Breast epithelium (tissue), 4 donors: ENCODE measurements around the gene ATP13A3. TPM values are rescaled to one million over a fixed set of nuclear protein-coding genes. Genes with fewer than 3 reads are reported as not detected.
"Not testable (repeated sequence)": the region's sequence is repeated elsewhere in the genome, so short reads cannot be mapped to it uniquely, and the experiment has no call there.

Source experiments
- DNase-seq, 2 donors: peaks; one replicate each; pipeline ENCODE4 v3.0.0-alpha.2; 2019; ENCODE audit warnings: low spot score in 2 of 2
- H3K27ac ChIP-seq, 2 donors: fragments of 200-600 bp; sonication (generic) in 1 of 2; one replicate each; pipeline ENCODE4 v1.5.1; 2016 to 2019; ENCODE audit warnings: mild to moderate bottlenecking in 1 of 2
- H3K27me3 ChIP-seq, 2 donors: fragments of 200-600 bp; sonication (generic) in 1 of 2; one replicate each; pipeline versions ENCODE4 v1.5.1 to v1.6.0; 2017 to 2019; ENCODE audit warnings: control low read depth in 1 of 2, mild to moderate bottlenecking in 1 of 2
- H3K36me3 ChIP-seq: fragments of 200-600 bp; one replicate; pipeline ENCODE4 v1.5.1; 2019
- H3K4me1 ChIP-seq, 2 donors: fragments of 200-600 bp; sonication (generic); one replicate each; pipeline ENCODE4 v1.5.1; 2016 to 2019; ENCODE audit warnings: control low read depth in 1 of 2
- H3K4me3 ChIP-seq, 3 donors: fragments of 200-600 bp; sonication (generic); 1 replicate in 2 of 3; 2 replicates in 1 of 3; pipeline ENCODE4 v1.5.1; 2016 to 2019; ENCODE audit warnings: mild to moderate bottlenecking in 3 of 3, moderate library complexity in 2 of 3
- H3K9me3 ChIP-seq, 2 donors: fragments of 200-600 bp; sonication (generic) in 1 of 2; one replicate each; pipeline ENCODE4 v1.5.1; 2016 to 2019; ENCODE audit warnings: control low read depth in 1 of 2
- POLR2A ChIP-seq: fragments of 450-650 bp; IDR thresholded peaks from one replicate; pipeline ENCODE4 v1.6.1; 2016; ENCODE audit warnings: antibody characterized with exemption, mild to moderate bottlenecking, moderate library complexity
- POLR2AphosphoS5 ChIP-seq, 3 donors: sonication (generic); formaldehyde crosslinking; IDR thresholded peaks; one replicate each; pipeline ENCODE4 v1.6.1; 2017; ENCODE audit warnings: antibody characterized with exemption in 3 of 3
- intact Hi-C: fragments of 100-400 bp; cut with DNase I; formaldehyde crosslinking; loops from one replicate; pipeline ENCODE4 v1.15.1; 2023; ENCODE audit warnings: low total_unique reads
- total RNA-seq, 3 donors: library from RNA; depleted of rRNA; stranded (reverse); fragments of >200 nt; gene quantifications; one replicate each; pipeline ENCODE4 v1.1.0, GENCODE V29; 2016
- TF ChIP-seq, protein P1 (sequence below), 3 donors: fragments of 450-650 bp; IDR thresholded peaks; one replicate each; pipeline ENCODE4 v1.5.1; 2016 to 2017; ENCODE audit warnings: antibody characterized with exemption in 3 of 3, mild to moderate bottlenecking in 3 of 3, moderate library complexity in 3 of 3

ATP13A3 gene
- total RNA-seq, 3 donors from 2014 or later = 132 to 170 (median 142) TPM

DNA sequence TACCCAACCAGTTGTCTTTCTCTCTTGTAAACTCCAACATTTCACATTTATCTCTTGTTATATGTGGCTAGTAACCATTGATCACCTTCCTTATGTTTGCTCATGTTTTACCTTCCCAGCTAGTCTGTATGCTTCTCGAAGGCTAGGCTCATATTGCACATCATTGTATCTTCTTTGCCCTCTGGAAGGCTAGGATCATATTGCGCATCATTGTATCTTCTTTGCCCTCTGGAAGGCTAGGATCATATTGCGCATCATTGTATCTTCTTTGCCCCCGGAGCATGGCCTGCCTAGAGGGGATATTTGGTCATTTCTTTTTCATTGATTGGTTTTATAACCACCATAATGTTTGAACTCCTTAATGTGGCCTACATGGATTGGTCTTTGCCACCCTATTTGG lies 39.4 kb upstream of the ATP13A3 start:
- no peaks in the 10 kb centered on the region for H3K36me3 ChIP-seq
- TF ChIP-seq POLR2AphosphoS5 (IDR thresholded peaks at IDR 0.05) = no peak
- TF ChIP-seq, protein P1, sequence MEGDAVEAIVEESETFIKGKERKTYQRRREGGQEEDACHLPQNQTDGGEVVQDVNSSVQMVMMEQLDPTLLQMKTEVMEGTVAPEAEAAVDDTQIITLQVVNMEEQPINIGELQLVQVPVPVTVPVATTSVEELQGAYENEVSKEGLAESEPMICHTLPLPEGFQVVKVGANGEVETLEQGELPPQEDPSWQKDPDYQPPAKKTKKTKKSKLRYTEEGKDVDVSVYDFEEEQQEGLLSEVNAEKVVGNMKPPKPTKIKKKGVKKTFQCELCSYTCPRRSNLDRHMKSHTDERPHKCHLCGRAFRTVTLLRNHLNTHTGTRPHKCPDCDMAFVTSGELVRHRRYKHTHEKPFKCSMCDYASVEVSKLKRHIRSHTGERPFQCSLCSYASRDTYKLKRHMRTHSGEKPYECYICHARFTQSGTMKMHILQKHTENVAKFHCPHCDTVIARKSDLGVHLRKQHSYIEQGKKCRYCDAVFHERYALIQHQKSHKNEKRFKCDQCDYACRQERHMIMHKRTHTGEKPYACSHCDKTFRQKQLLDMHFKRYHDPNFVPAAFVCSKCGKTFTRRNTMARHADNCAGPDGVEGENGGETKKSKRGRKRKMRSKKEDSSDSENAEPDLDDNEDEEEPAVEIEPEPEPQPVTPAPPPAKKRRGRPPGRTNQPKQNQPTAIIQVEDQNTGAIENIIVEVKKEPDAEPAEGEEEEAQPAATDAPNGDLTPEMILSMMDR (IDR thresholded peaks at IDR 0.05) = no peak
- TF ChIP-seq POLR2A = no peak

DNA sequence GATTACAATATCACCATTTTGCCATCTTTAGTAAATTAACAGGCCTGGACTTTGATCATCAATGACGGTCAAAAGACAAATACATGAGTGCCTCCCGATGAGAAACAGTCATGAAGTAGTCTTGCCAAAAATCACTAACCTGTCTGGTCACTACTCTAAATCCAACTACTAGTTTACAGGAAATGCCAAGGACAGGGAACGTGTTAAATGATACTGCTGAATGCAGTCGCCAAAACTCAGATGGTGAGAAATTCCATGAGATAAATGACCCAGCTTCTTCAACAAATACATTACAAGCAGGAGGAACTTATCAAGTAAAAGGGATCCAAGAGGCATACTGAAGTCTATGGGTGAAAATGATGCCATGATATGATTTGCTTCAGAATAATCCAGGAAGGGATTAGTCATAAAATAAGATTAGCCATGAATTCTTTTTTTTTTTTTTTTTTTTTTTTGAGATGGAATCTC lies 35.8 kb upstream of the ATP13A3 start:
- no peak for DNase-seq
- Histone ChIP-seq H3K9me3 (no peaks in the 10 kb centered on the region), H3K27me3 (no peaks in the 10 kb centered on the region), H3K27ac (no peak overlapping the region), H3K36me3 (no peaks in the 10 kb centered on the region), H3K4me1 (no peaks in the 10 kb centered on the region), H3K4me3 (no peak overlapping the region)
- TF ChIP-seq POLR2AphosphoS5 (IDR thresholded peaks at IDR 0.05) = no peak
- TF ChIP-seq POLR2A = no peak
- TF ChIP-seq, protein P1 (IDR thresholded peaks at IDR 0.05) = no peak
- intact Hi-C loops = no loop called here

More for the DNA sequence above, 39.4 kb upstream of the ATP13A3 start:
- no peak for DNase-seq
- no peaks in the 10 kb centered on the region for H3K4me1 ChIP-seq
- no peak overlapping the region for H3K27ac ChIP-seq
- intact Hi-C loops = no loop called here
- H3K27me3 ChIP-seq = no peaks in the 10 kb centered on the region
- H3K4me3 ChIP-seq = no peak overlapping the region
- no peaks in the 10 kb centered on the region for H3K9me3 ChIP-seq

DNA sequence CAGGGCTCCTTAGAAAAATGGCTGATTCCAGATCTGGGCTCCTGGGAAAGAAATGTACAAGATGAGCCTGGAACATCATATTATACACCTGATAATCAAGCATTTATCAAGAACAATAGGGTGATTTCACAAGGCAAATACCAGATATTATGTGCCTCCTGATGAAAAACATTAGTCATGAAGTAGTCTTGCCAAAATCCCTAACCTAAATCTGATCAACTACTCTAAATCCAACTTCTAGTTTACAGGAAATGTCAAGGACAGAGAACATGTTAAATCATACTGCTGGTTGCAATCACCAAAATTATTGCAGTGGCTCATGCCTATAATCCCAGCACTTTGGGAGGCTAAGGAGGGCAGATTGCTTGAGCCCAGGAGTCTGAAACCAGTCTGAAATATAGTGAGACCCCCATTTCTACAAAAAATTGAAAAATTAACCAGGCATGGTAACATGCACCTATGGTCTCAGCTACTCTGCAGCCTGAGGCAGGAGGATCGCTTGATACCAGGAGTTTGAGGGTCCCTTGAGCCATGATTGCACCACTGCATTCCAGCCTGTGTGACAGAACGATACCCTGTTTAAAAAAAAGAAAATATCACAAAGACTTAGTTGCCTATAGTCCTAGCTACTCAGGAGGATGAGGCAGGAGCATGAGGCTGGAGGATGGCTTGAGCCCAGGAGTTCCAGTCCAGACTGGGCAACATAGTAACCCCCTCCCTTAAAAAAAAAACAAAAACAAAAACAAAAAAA lies 34.9 kb upstream of the ATP13A3 start:
- intact Hi-C loops = no loop called here
- TF ChIP-seq, protein P1 (IDR thresholded peaks at IDR 0.05) = no peak
- no peak for TF ChIP-seq POLR2A
- TF ChIP-seq POLR2AphosphoS5 (IDR thresholded peaks at IDR 0.05) = no peak
- H3K9me3 ChIP-seq = no peaks in the 10 kb centered on the region
- DNase-seq = no peak
- no peaks in the 10 kb centered on the region for H3K27me3 ChIP-seq
- H3K36me3 ChIP-seq = no peaks in the 10 kb centered on the region
- no peak overlapping the region for H3K4me3 ChIP-seq
- H3K4me1 ChIP-seq = no peaks in the 10 kb centered on the region
- H3K27ac ChIP-seq = no peak overlapping the region

DNA sequence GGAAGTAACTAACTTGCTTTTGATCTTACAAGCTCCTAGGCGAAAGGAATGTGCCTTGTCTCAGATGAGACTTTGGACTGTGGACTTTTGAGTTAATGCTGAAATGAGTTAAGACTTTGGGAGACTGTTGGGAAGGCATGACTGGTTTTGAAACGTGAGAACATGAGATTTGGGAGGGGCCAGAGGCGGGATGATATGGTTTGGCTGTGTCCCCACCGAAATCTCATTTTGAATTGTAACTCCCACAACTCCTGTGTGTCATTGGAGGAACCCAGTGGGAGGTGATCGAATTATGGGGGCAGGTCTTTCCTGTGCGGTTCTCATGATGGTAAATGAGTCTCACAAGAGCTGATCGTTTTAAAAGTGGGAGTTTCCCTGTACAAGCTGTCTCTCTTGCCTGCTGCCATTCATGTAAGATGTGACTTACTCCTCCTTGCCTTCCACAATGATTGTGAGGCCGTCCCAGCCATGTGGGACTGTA lies 33.9 kb upstream of the ATP13A3 start:
- intact Hi-C loops, H3K4me3 ChIP-seq, DNase-seq, H3K4me1 ChIP-seq, H3K27ac ChIP-seq, H3K27me3 ChIP-seq, H3K36me3 ChIP-seq, H3K9me3 ChIP-seq: not testable (repeated sequence)

GRCh38 chr3:194520201-194520600 lies 33.4 kb upstream of the ATP13A3 start:
- H3K9me3 ChIP-seq, intact Hi-C loops: not testable (repeated sequence)

GRCh38 chr3:194518652-194519051 lies 31.9 kb upstream of the ATP13A3 start:
- Histone ChIP-seq H3K27me3 (no peaks in the 10 kb centered on the region), H3K4me1 (no peaks in the 10 kb centered on the region), H3K36me3 (no peaks in the 10 kb centered on the region), H3K27ac (no peak overlapping the region), H3K4me3 (no peak overlapping the region), H3K9me3 (no peaks in the 10 kb centered on the region)
- intact Hi-C loops = no loop called here
- DNase-seq = no peak
- TF ChIP-seq, protein P1 (IDR thresholded peaks at IDR 0.05) = no peak
- TF ChIP-seq POLR2AphosphoS5 (IDR thresholded peaks at IDR 0.05) = no peak

More at GRCh38 chr3:194520201-194520600, 33.4 kb upstream of the ATP13A3 start:
- DNase-seq, H3K4me1 ChIP-seq, H3K36me3 ChIP-seq, H3K4me3 ChIP-seq, H3K27ac ChIP-seq, H3K27me3 ChIP-seq: not testable (repeated sequence)
